HepG2 (cell line): Measurements from ENCODE around the gene TSHZ2. TPM values are rescaled to one million over a fixed set of nuclear protein-coding genes. Genes with fewer than 3 reads are reported as not detected.

ENCODE experiments used
- ATAC-seq: fragments of 200-7000 bp; cut with Tn5 transposase; 3 replicates; pipeline ENCODE4 v1.9.1; 2020; ENCODE audit warnings: mild to moderate bottlenecking, moderate library complexity
- BruUV-seq: library from RNA; stranded (reverse); fragments of 400-500 nt; replicated peaks from 2 replicates; lab custom pipeline; 2021; lab: Mats Ljungman, UMichigan
- CTCF ChIA-PET: fragments of 300-600 bp; formaldehyde crosslinking; extraction: SDS; loops from one replicate; lab custom pipeline; 2021; ENCODE audit warnings: low total read pairs, inconsistent platforms, low intra/inter-chr PET ratio; lab: Yijun Ruan, JAX
- POLR2A ChIA-PET: fragments of 350-600 bp; sonication (Branson Sonifier 250); formaldehyde crosslinking; loops from one replicate; lab custom pipeline; 2020; ENCODE audit warnings: antibody characterized with exemption, inconsistent platforms; lab: Yijun Ruan, JAX
- DNase-seq: peaks from one replicate; pipeline ENCODE4 v3.0.0-alpha.2; 2015; ENCODE audit warnings: low spot score
- FAIRE-seq: peaks from 3 replicates; lab custom pipeline; 2011; peaks lifted over from hg19 to GRCh38; lab: Jason Lieb, UNC
- H2AFZ ChIP-seq: one replicate; pipeline ENCODE4 v1.6.1; 2011; ENCODE audit warnings: low read length, inconsistent platforms
- H3K27ac ChIP-seq: fragments of 300-600 bp; 3 replicates; pipeline ENCODE4 v1.8.0; 2011; ENCODE audit warnings: mixed run types, mild to moderate bottlenecking, mixed read lengths, low read length, inconsistent platforms; ENCODE audit not compliant: insufficient read depth; ENCODE audit errors: extremely low read length
- H3K27me3 ChIP-seq, 2 experiments: fragments of 200-600 bp in 1 of 2; 2 replicates in 1 of 2; 3 replicates in 1 of 2; pipeline versions ENCODE4 v1.6.0 to v1.8.0; 2011; ENCODE audit warnings: low read length in 2 of 2, mild to moderate bottlenecking in 2 of 2, moderate library complexity in 2 of 2, inconsistent platforms in 1 of 2; ENCODE audit not compliant: insufficient read depth in 2 of 2, control insufficient read depth in 1 of 2
- H3K36me3 ChIP-seq, 2 experiments: fragments of 200-600 bp in 1 of 2; replicated peaks in 1 of 2; 2 replicates in 1 of 2; 3 replicates in 1 of 2; pipeline versions ENCODE4 v1.5.1 to v1.8.0; 2011; ENCODE audit warnings: low read length in 2 of 2, inconsistent platforms in 1 of 2; ENCODE audit not compliant: insufficient read depth in 2 of 2, control insufficient read depth in 1 of 2
- H3K4me1 ChIP-seq: 2 replicates; pipeline ENCODE4 v1.5.1; 2012; ENCODE audit warnings: low read length, inconsistent platforms; ENCODE audit not compliant: insufficient read depth
- H3K4me2 ChIP-seq: 2 replicates; pipeline ENCODE4 v1.6.0; 2011; ENCODE audit warnings: low read depth, low read length, inconsistent platforms
- H3K4me3 ChIP-seq, 3 experiments: fragments of 200-600 bp in 1 of 3; sonication (generic), shearing (Covaris generic) in 1 of 3; replicated peaks in 1 of 3; 2 replicates each; pipeline ENCODE4 v1.5.1; 2011 to 2016; ENCODE audit warnings: low read length in 3 of 3, inconsistent platforms in 2 of 3, low read depth in 2 of 3, mild to moderate bottlenecking in 2 of 3, control low read depth in 1 of 3, mixed read lengths in 1 of 3; ENCODE audit not compliant: insufficient read depth in 1 of 3
- H3K79me2 ChIP-seq: one replicate; pipeline ENCODE4 v1.6.1; 2011; ENCODE audit warnings: low read length, inconsistent platforms; ENCODE audit not compliant: insufficient read depth
- H3K9ac ChIP-seq: 2 replicates; pipeline ENCODE4 v1.6.0; 2011; ENCODE audit warnings: mild to moderate bottlenecking, low read depth, low read length, inconsistent platforms; ENCODE audit not compliant: insufficient read depth
- H3K9me3 ChIP-seq: 2 replicates; pipeline ENCODE4 v1.5.1; 2012; ENCODE audit warnings: mild to moderate bottlenecking, low read length
- H4K20me1 ChIP-seq: 2 replicates; pipeline ENCODE4 v1.6.0; 2011; ENCODE audit warnings: inconsistent platforms, mild to moderate bottlenecking, low read length, moderate library complexity; ENCODE audit not compliant: insufficient read depth
- BRF2 ChIP-seq: sonication (generic); formaldehyde crosslinking; IDR thresholded peaks from 2 replicates; pipeline ENCODE4 v1.8.1; 2022; ENCODE audit warnings: mild to moderate bottlenecking, missing genetic modification reagents
- HDAC6 ChIP-seq: fragments of 200-600 bp; sonication (generic); IDR thresholded peaks from 2 replicates; pipeline ENCODE4 v1.7.0; 2017; ENCODE audit warnings: mild to moderate bottlenecking, antibody characterized with exemption, low read length, low read depth
- HNF1B ChIP-seq: sonication (generic); formaldehyde crosslinking; IDR thresholded peaks from 2 replicates; pipeline ENCODE4 v1.5.1; 2020; ENCODE audit warnings: mild to moderate bottlenecking, moderate library complexity, missing genetic modification reagents
- MTA3 ChIP-seq: sonication (generic); formaldehyde crosslinking; IDR thresholded peaks from 2 replicates; pipeline ENCODE4 v1.4.0; 2020; ENCODE audit warnings: missing genetic modification reagents
- MXD3 ChIP-seq: IDR thresholded peaks from 2 replicates; pipeline ENCODE4 v1.6.1; 2016; ENCODE audit warnings: mild to moderate bottlenecking, missing biosample characterization, missing genetic modification reagents
- SRY ChIP-seq: sonication (generic); formaldehyde crosslinking; IDR thresholded peaks from 2 replicates; pipeline ENCODE4 v1.8.0; 2022; ENCODE audit warnings: mild to moderate bottlenecking, missing genetic modification reagents
- ZFP41 ChIP-seq: sonication (generic); formaldehyde crosslinking; IDR thresholded peaks from 2 replicates; pipeline ENCODE4 v1.4.0; 2020; ENCODE audit warnings: mild to moderate bottlenecking, missing genetic modification reagents, borderline replicate concordance
- ZMYM2 ChIP-seq: sonication (generic); formaldehyde crosslinking; IDR thresholded peaks from 2 replicates; pipeline ENCODE4 v1.8.0; 2022; ENCODE audit warnings: mild to moderate bottlenecking, missing genetic modification reagents
- ZNF549 ChIP-seq: sonication (generic); formaldehyde crosslinking; IDR thresholded peaks from 2 replicates; pipeline ENCODE4 v1.5.0; 2020; ENCODE audit warnings: missing genetic modification reagents
- ZNF782 ChIP-seq: sonication (generic); formaldehyde crosslinking; IDR thresholded peaks from 2 replicates; pipeline ENCODE4 v1.4.0; 2020; ENCODE audit warnings: missing genetic modification reagents, mild to moderate bottlenecking, borderline replicate concordance
- WGBS: methylation state at CpG from one replicate; pipeline ENCODE4 v1.1.6; 2017; ENCODE audit warnings: low lambda C conversion rate; 5-methylcytosine and 5-hydroxymethylcytosine counted together
- in situ Hi-C: cut with HindIII; loops from 2 replicates; pipeline ENCODE4 v1.10.0; 2017; ENCODE audit warnings: low pct_unique_long_range_greater_than_20kb; ENCODE audit not compliant: extremely low pct_ligation_motif_present
- intact Hi-C: fragments of 100-400 bp; cut with micrococcal nuclease; formaldehyde crosslinking; loops from one replicate; pipeline ENCODE4 v1.10.0; 2022; ENCODE audit not compliant: unreplicated experiment
- polyA plus RNA-seq, 8 experiments: library from polyadenylated mRNA; depleted of rRNA in 3 of 8; stranded (reverse) in 7 of 8; unstranded in 1 of 8; fragments of >200 nt; fragmentation: Illumina TruSeq in 4 of 8; extraction: Trizol in 4 of 8; gene quantifications; 2 replicates each; pipeline versions ENCODE4 v1.2.1 to v1.2.3, GENCODE V29; 2011 to 2016; ENCODE audit warnings: low read depth in 4 of 8, missing spikeins in 1 of 8, mixed read lengths in 1 of 8; ENCODE audit not compliant: insufficient read depth in 1 of 8
- total RNA-seq, 5 experiments: library from RNA; depleted of rRNA; stranded (reverse); fragments of >200 nt; fragmentation: Illumina TruSeq; extraction: Trizol; gene quantifications; 2 replicates each; pipeline ENCODE4 v1.2.3, GENCODE V29; 2016; ENCODE audit warnings: low read depth in 1 of 5

The TSHZ2 gene
- total and polyA plus RNA-seq, 2 of the 13 experiments (the other 11 are each of a cell fraction or from before 2014, with no cell fraction given): 0.01 TPM; not detected in 1

GRCh38 chr20:52993076-52993475 is 20.9 kb downstream of the TSHZ2 start:
- no peaks in the 10 kb centered on the region for H3K36me3 ChIP-seq
- H3K9me3 ChIP-seq: no peaks in the 10 kb centered on the region
- no peaks in the 10 kb centered on the region for H3K27me3 ChIP-seq
- intact Hi-C loops: no loop called here
- H2AFZ ChIP-seq: no peak overlapping the region
- no peak for TF ChIP-seq BRF2 (CRISPR knock-in tag)
- no peak for TF ChIP-seq ZNF549 (CRISPR knock-in tag)
- no peak for TF ChIP-seq HNF1B (CRISPR knock-in tag)
- TF ChIP-seq MTA3: no peak
- TF ChIP-seq ZMYM2 (CRISPR knock-in tag): no peak
- TF ChIP-seq HDAC6: no peak
- TF ChIP-seq MXD3: no peak
- no peak for TF ChIP-seq ZNF782
- TF ChIP-seq ZFP41 (CRISPR knock-in tag): no peak
- TF ChIP-seq SRY (CRISPR knock-in tag): no peak
- TF ChIP-seq, all 625 proteins: peak for 0
- in situ Hi-C loops: no loop called here
- no peak for DNase-seq
- Histone ChIP-seq H3K9ac (no peak overlapping the region), H3K79me2 (no peaks in the 10 kb centered on the region), H4K20me1 (no peaks in the 10 kb centered on the region), H3K4me1 (no peaks in the 10 kb centered on the region), H3K4me2 (no peak overlapping the region), H3K27ac (no peak overlapping the region), H3K4me3 (no peak overlapping the region)
- FAIRE-seq: no peak
- ChIA-PET CTCF (no interaction called here), POLR2A (no interaction called here)
- 0% methylated on average over 3 of the region's 3 CpGs for WGBS
- no peak for ATAC-seq
- BruUV-seq: no TSS peak
